GM10248 (cell line): ENCODE data around the gene DOC2A.

ENCODE experiments used
- CTCF ChIA-PET: fragments of 300-600 bp; sonication (Branson Sonifier 250); formaldehyde crosslinking; extraction: SDS; loops from one replicate; lab custom pipeline; 2021; ENCODE audit warnings: antibody characterized with exemption; lab: Yijun Ruan, JAX
- POLR2A ChIA-PET: fragments of 350-650 bp; sonication (Branson Sonifier 250); formaldehyde crosslinking; extraction: SDS; loops from one replicate; lab custom pipeline; 2020; ENCODE audit warnings: antibody characterized with exemption; lab: Yijun Ruan, JAX
- DNase-seq: peaks from one replicate; pipeline ENCODE4 v3.0.0; 2012; ENCODE audit errors: extremely low spot score
- CTCF ChIP-seq: IDR thresholded peaks from 2 replicates; pipeline ENCODE4 v1.5.1; 2012; ENCODE audit warnings: mild to moderate bottlenecking, low read depth; ENCODE audit errors: extremely low read depth, missing control alignments, control extremely low read depth

Gene DOC2A

GRCh38 chr16:30011714-30012504 is 1.1 kb upstream of the DOC2A start:
- POLR2A ChIA-PET: no interaction called here
- TF ChIP-seq CTCF: no peak
- CTCF ChIA-PET: interaction anchor here (1.3 kb wide), 1 partner anchor 21 kb away, joined by 4 read pairs; no protein-coding TSS in a partner anchor
- no peak for DNase-seq

GRCh38 chr16:30009990-30010843 is 610 bp downstream of the DOC2A start:
- ChIA-PET CTCF (no interaction called here), POLR2A (no interaction called here)
- TF ChIP-seq CTCF: no peak
- DNase-seq: no peak

DNA sequence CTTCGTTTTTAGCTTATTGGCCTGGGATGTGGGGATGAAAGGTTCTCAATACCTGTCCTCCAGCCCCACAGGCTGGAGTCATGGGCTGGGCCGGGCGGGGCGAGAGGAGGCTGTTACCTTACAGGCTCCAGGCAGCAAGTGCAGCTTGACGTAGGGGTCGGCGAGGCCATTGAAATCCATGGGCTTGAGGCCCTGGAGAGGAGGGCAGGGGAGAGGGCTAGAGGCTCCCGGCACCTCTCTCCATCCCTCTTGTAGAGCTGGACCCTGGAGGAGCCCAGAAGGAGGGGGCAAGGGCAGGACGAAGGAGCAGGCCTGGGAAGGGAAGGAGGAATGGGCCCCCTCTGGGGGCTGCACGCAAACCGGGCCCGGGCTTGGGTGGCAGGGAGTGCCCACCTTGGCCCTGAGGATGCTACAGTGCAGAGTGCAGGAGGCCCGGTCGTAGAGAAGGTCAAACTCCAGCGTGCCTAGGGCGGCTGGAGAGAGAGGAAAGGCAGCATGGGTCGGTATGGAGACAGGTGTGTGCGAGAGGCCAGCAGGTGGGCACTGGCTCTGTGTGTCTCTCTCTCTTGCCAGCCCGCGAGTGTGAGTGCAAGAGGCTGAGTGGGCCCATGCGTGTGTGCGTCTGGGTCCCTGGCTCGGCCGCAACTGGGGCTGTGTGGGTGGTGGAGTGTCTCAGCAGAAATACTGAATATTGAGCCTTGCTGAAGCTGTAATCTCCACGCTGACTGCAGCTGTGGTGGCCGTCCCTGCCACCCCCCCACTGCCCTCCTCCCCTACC is 1.6 kb downstream of the DOC2A start:
- ChIA-PET POLR2A (no interaction called here), CTCF (interaction anchor here (1.1 to 1.2 kb wide), 2 partner anchors 14 to 421 kb away, joined by 3 read pairs; partner anchors contain the start of genes C16orf92 and DCTPP1)
- TF ChIP-seq CTCF: no peak
- DNase-seq: no peak

GRCh38 chr16:30007378-30007895 is 3.4 kb downstream of the DOC2A start:
- ChIA-PET POLR2A (no interaction called here), CTCF (interaction anchor here (1.2 to 1.5 kb wide), 2 partner anchors 48 to 307 kb away, joined by 3 read pairs; no protein-coding TSS in a partner anchor)
- TF ChIP-seq CTCF: no peak
- no peak for DNase-seq

DNA sequence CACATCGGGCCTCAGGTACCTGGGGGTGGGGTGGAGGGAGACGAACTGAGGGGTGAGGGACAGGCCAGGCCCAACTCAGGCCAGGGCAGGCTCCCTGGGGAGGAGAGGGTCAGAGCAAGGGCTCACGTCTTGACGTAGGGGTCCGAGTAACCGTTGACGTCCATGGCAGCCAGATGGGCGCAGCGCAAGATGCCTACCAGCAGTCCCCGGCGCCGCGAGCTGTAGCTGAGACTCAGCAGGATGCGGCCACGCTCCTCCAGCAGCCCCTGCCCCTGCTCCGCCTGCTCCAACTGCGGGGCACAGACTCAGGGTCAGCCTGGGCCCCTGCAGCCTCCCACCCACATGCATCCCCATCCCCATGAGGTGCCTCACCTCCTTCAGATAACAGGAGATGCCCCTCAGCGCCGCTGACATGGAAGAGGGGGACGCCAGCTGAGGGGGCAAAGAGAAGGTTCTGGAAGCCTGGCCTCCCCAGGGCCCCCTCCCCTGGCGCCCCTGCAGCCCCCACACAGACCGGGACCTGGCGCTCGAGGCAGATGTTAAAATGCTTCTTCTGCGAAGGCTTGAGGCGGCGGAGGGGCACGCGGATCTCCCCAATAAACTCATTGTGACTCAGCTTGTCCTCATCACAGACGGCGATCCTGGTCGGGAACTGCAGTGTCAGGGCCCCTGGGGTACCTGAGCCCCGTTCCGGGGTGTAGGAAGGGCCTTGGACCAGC is 4.0 kb downstream of the DOC2A start:
- POLR2A ChIA-PET: no interaction called here
- DNase-seq: no peak
- CTCF ChIA-PET: interaction anchor here (1.0 to 1.5 kb wide), 5 partner anchors 21 to 307 kb away, joined by 3 to 4 read pairs (median 3); no protein-coding TSS in a partner anchor
- TF ChIP-seq CTCF: no peak
